GM12875 (cell line): ENCODE measurements around the gene PACS1.

Experiments used
- H3K4me3 ChIP-seq: one replicate; pipeline ENCODE4 v1.5.1; 2011; ENCODE audit warnings: low read depth, low read length, control low read depth
- CTCF ChIP-seq: IDR thresholded peaks from 2 replicates; pipeline ENCODE4 v1.5.1; 2011; ENCODE audit warnings: low read depth, mild to moderate bottlenecking, control low read depth, inconsistent platforms, low read length, moderate library complexity, borderline replicate concordance; ENCODE audit not compliant: insufficient read depth

PACS1 gene

GRCh38 chr11:66291303-66291705, 221.2 kb downstream of the PACS1 start:
- no peak overlapping the region for H3K4me3 ChIP-seq
- no peak for TF ChIP-seq CTCF

DNA sequence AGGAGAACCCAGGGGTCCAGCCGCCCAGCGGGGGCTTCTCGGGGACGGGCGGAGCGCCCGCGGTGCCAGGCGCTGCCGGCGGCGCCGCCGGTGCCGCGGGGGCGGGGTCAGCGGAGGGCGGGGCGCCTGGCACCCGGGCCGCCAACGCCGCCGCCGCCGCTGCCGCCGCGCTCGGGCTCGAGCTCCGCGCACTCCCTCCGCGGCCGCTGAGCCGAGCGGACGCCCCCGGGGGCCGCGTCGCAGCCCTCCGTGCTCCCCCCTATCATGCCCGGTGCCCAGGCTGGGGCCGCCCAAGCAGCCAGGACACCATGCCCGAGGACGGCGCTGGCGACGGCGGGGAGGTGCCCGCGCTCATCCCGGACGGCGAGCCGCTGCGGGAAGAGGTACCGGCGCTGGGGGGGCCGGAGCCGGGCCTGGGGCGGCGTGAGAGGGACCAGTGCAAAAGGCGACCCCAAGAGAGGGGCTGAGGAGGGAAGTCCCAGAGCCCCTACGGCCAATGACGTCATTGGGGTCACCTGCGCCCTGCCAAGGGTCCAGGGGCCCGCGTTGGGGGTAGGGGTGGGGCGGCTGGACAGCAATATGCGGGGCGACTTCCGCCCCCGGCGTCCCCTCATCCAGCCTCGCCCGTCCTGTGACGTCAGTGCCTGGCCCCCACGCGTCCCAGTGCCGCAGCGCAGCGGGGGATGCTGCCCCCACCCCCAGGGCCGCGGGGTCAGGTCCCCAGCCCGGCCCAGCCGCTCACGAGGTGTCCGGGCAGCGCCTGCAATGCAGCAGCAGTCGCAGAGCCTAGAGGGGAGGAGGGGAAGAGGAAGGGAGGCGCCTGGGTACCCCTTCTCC, 221.9 kb downstream of the PACS1 start, which contains the start of gene TMEM151A:
TSS of gene TMEM151A (plus strand) at position 189 of the 837 bp plus-strand sequence. CDS start at position 309, 120 bp downstream.
- no peak within 1 kb of the TSS for H3K4me3 ChIP-seq
- no peak for TF ChIP-seq CTCF

DNA sequence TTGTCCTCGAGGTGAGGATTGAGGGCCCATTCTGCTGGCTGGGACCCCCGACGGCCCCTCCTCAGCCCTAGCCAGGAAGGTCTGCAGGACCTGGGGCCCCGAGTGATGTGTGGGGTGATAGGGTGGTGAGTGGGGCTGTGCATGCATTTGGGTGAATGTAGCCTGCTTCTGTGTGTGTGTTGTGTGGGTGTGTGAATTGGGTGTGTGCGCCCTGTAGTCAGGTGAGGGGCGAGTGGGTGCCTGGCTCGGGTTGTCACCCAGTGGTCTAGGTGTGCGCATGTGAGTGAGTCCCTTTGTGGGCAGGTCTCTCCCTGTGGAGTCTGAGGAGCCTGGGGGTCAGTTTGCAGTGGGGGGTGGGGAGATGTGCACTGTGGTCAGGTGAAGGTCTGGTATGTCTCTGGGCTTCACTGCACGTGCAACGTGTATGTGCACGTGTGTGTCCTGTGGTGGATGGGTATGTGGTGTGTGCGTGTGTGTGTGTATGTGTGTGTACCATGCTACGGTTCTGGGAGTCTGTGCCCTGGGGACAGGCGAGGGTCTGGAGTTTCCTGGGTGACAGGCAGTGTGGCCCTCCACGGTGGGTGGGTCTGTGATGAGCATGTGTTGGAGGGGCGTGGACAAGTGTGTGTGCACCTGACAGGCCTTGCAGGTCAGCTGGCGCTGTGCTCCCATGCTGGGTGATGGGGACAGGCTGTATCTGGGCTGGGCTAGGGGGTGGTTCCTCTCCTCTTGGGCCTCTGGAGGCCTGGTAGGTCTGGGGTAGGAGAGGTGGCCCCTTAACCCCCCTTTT, 222.7 kb downstream of the PACS1 start:
- TF ChIP-seq CTCF = no peak

GRCh38 chr11:66293352-66293751, 223.3 kb downstream of the PACS1 start:
- TF ChIP-seq CTCF = no peak
- no peak overlapping the region for H3K4me3 ChIP-seq

More for the DNA sequence above, 222.7 kb downstream of the PACS1 start:
- no peak overlapping the region for H3K4me3 ChIP-seq

GRCh38 chr11:66293777-66294625, 223.9 kb downstream of the PACS1 start:
- no peak for TF ChIP-seq CTCF
- no peak overlapping the region for H3K4me3 ChIP-seq
